Type B pancreatic cell (in vitro differentiated cells): ENCODE measurements around the gene NCOA1. TPM values are rescaled to one million over a fixed set of nuclear protein-coding genes. Genes with fewer than 3 reads are reported as not detected.
A peak's percentile ranks its signal among the peaks of the same experiment; 100 is the strongest.

ENCODE experiments used
- DNase-seq: peaks from one replicate; pipeline ENCODE4 v3.0.0; 2021; ENCODE audit warnings: mixed read lengths; ENCODE audit not compliant: unreplicated experiment; ENCODE audit errors: extremely low spot score
- H3K27ac Mint-ChIP-seq: 2 replicates; pipeline ENCODE4 v1.8.0; 2021; ENCODE audit warnings: mild to moderate bottlenecking, mixed read lengths
- H3K27me3 Mint-ChIP-seq: 2 replicates; pipeline ENCODE4 v1.8.0; 2021; ENCODE audit warnings: mixed read lengths
- H3K36me3 Mint-ChIP-seq: 2 replicates; pipeline ENCODE4 v1.8.0; 2021; ENCODE audit warnings: mixed read lengths
- H3K4me1 Mint-ChIP-seq: one replicate; pipeline ENCODE4 v1.8.0; 2021; ENCODE audit warnings: mixed read lengths; ENCODE audit not compliant: unreplicated experiment
- H3K4me3 Mint-ChIP-seq: 2 replicates; pipeline ENCODE4 v1.8.0; 2021; ENCODE audit warnings: mild to moderate bottlenecking, mixed read lengths
- H3K9me3 Mint-ChIP-seq: 2 replicates; pipeline ENCODE4 v1.8.0; 2021; ENCODE audit warnings: mixed read lengths
- total RNA-seq: library from RNA; stranded (reverse); gene quantifications from 2 replicates; pipeline ENCODE4 v1.2.1, GENCODE V29; 2021; ENCODE audit warnings: low replicate concordance
- TF ChIP-seq, protein P1 (sequence below): fragments of 200-600 bp; sonication (generic); conservative IDR thresholded peaks from 2 replicates; pipeline ENCODE4 v1.5.0; 2021; ENCODE audit warnings: antibody characterized with exemption, mild to moderate bottlenecking

The NCOA1 gene
- total RNA-seq, 1 donor from 2014 or later: 23.8 TPM

- no peak for DNase-seq
- peak overlapping the region; percentile 55 for H3K27ac Mint-ChIP-seq
- peak overlapping the region; percentile 11 for H3K4me3 Mint-ChIP-seq
- TF ChIP-seq, protein P1, sequence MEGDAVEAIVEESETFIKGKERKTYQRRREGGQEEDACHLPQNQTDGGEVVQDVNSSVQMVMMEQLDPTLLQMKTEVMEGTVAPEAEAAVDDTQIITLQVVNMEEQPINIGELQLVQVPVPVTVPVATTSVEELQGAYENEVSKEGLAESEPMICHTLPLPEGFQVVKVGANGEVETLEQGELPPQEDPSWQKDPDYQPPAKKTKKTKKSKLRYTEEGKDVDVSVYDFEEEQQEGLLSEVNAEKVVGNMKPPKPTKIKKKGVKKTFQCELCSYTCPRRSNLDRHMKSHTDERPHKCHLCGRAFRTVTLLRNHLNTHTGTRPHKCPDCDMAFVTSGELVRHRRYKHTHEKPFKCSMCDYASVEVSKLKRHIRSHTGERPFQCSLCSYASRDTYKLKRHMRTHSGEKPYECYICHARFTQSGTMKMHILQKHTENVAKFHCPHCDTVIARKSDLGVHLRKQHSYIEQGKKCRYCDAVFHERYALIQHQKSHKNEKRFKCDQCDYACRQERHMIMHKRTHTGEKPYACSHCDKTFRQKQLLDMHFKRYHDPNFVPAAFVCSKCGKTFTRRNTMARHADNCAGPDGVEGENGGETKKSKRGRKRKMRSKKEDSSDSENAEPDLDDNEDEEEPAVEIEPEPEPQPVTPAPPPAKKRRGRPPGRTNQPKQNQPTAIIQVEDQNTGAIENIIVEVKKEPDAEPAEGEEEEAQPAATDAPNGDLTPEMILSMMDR: no peak
- H3K36me3 Mint-ChIP-seq: no peaks in the 10 kb centered on the region
- no peaks in the 10 kb centered on the region for H3K9me3 Mint-ChIP-seq
- H3K4me1 Mint-ChIP-seq: peaks cover 12% of the 10 kb centered on the region
- H3K27me3 Mint-ChIP-seq: no peaks in the 10 kb centered on the region
These were observed 134.7 kb downstream of the NCOA1 start for GRCh38 chr2:24625728-24626127.

DNA sequence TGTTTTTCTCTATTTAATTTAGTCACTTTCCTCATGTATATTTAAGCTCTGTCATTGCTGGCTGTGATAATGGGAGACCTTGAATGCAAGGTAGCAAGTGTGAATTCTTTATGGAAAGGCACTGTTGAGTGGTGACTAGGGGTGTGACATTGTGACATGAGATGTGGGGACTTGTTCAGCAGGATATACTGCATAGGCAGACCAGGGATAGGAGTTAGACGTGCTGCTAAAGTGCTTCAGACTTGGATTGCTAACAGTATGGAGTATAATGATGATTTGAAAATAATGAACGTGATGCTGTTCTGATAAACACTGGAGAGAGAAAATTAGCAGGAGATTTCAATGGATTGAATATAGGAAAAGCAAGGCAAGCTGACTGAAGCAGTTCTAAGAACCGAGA is 135.1 kb downstream of the NCOA1 start:
- Mint-ChIP-seq H3K36me3 (no peaks in the 10 kb centered on the region), H3K4me1 (peaks cover 12% of the 10 kb centered on the region), H3K9me3 (no peaks in the 10 kb centered on the region), H3K27me3 (no peaks in the 10 kb centered on the region), H3K27ac (peak overlapping the region; percentile 55), H3K4me3 (peak overlapping the region; percentile 11)
- no peak for DNase-seq
- TF ChIP-seq, protein P1: no peak

- Mint-ChIP-seq H3K27me3 (no peaks in the 10 kb centered on the region), H3K27ac (no peak overlapping the region), H3K9me3 (no peaks in the 10 kb centered on the region), H3K4me3 (no peak overlapping the region), H3K4me1 (peaks cover 12% of the 10 kb centered on the region), H3K36me3 (no peaks in the 10 kb centered on the region)
- TF ChIP-seq, protein P1: no peak
- no peak for DNase-seq
These were observed 137.7 kb downstream of the NCOA1 start for GRCh38 chr2:24628746-24629145.

GRCh38 chr2:24632172-24632571 is 141.1 kb downstream of the NCOA1 start:
- Mint-ChIP-seq H3K4me3 (no peak overlapping the region), H3K9me3 (no peaks in the 10 kb centered on the region), H3K27me3 (no peaks in the 10 kb centered on the region), H3K27ac (no peak overlapping the region), H3K4me1 (no peaks in the 10 kb centered on the region), H3K36me3 (no peaks in the 10 kb centered on the region)
- TF ChIP-seq, protein P1: no peak
- no peak for DNase-seq

DNA sequence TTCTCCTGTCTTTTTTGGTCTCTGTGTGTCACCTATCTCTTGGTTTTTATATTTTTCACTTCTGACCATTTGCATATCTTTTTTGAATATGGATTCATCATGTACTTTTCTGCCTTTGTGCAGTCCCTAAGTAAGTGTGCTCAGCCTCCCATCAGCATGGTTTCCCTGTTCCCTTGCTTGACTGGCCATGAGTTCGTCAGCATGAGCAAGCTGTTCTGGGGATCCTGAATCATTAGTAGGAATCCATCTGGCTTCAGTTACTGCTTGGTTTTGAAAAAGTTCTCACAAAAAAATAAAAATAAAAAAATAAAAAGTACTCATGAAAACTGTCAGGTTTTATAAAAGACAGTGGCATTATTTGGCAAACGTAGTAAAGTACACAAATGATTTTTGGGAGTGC is 144.1 kb downstream of the NCOA1 start:
- H3K27ac Mint-ChIP-seq: no peak overlapping the region
- H3K9me3 Mint-ChIP-seq: no peaks in the 10 kb centered on the region
- TF ChIP-seq, protein P1: no peak
- H3K36me3 Mint-ChIP-seq: peaks cover 8% of the 10 kb centered on the region
- H3K4me3 Mint-ChIP-seq: no peak overlapping the region
- DNase-seq: no peak
- no peaks in the 10 kb centered on the region for H3K27me3 Mint-ChIP-seq
- H3K4me1 Mint-ChIP-seq: no peaks in the 10 kb centered on the region

DNA sequence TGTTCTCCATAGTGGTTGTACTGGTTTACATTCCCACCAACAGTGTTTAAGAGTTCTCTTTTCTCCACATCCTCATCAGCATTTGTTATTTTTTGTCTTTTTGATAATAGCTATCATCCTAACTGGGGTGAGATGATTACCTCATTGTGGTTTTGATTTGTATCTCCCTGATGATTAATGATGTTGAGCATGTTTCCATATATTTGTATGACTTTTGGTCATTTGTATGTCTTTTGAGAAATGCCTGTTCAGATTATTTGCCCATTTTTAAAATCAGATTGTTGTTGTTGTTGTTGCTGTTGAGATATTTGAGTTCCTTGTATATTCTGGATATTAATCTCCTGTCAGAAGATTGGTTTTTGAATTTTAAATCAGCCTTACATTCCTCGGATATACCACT is 147.5 kb downstream of the NCOA1 start:
- TF ChIP-seq, protein P1: no peak
- H3K4me1 Mint-ChIP-seq: peaks cover 9% of the 10 kb centered on the region
- no peak overlapping the region for H3K4me3 Mint-ChIP-seq
- DNase-seq: no peak
- no peak overlapping the region for H3K27ac Mint-ChIP-seq
- no peaks in the 10 kb centered on the region for H3K27me3 Mint-ChIP-seq
- peaks cover 8% of the 10 kb centered on the region for H3K36me3 Mint-ChIP-seq
- H3K9me3 Mint-ChIP-seq: no peaks in the 10 kb centered on the region
